Mesothelial cell of epicardium (in vitro differentiated cells): ENCODE results near the gene SLC9A7. TPM values are rescaled to one million over a fixed set of nuclear protein-coding genes. Genes with fewer than 3 reads are reported as not detected.

ENCODE experiments used
- DNase-seq, 2 experiments: peaks; one replicate each; pipeline ENCODE4 v3.0.0; 2021; ENCODE audit warnings: low spot score in 2 of 2; ENCODE audit not compliant: unreplicated experiment in 2 of 2
- H3K27ac Mint-ChIP-seq: 2 replicates; pipeline ENCODE4 v1.8.0; 2021; ENCODE audit warnings: mixed read lengths
- H3K27me3 Mint-ChIP-seq: 2 replicates; pipeline ENCODE4 v1.8.0; 2021; ENCODE audit warnings: low read depth, mixed read lengths
- H3K36me3 Mint-ChIP-seq: 2 replicates; pipeline ENCODE4 v1.8.0; 2021; ENCODE audit warnings: mixed read lengths
- H3K4me1 Mint-ChIP-seq: 2 replicates; pipeline ENCODE4 v1.8.0; 2021; ENCODE audit warnings: mixed read lengths
- H3K4me3 Mint-ChIP-seq: 2 replicates; pipeline ENCODE4 v1.8.0; 2021; ENCODE audit warnings: mild to moderate bottlenecking, moderate library complexity, mixed read lengths
- H3K9me3 Mint-ChIP-seq: 2 replicates; pipeline ENCODE4 v1.8.0; 2021; ENCODE audit warnings: mixed read lengths
- CTCF ChIP-seq: fragments of 200-600 bp; sonication (generic); IDR thresholded peaks from one replicate; pipeline ENCODE4 v1.5.0; 2021; ENCODE audit warnings: antibody characterized with exemption; ENCODE audit not compliant: unreplicated experiment
- total RNA-seq: library from RNA; stranded (reverse); gene quantifications from 3 replicates; pipeline ENCODE4 v1.2.1, GENCODE V29; 2021

Gene SLC9A7
- total RNA-seq, 1 donor from 2014 or later: 14.1 TPM

GRCh38 chrX:46710425-46710824 is 48.5 kb downstream of the SLC9A7 start:
- no peak for TF ChIP-seq CTCF
- no peaks in the 10 kb centered on the region for H3K27me3 Mint-ChIP-seq
- peaks cover 30% of the 10 kb centered on the region for H3K9me3 Mint-ChIP-seq
- H3K4me3 Mint-ChIP-seq: no peak overlapping the region
- peaks cover 6% of the 10 kb centered on the region for H3K4me1 Mint-ChIP-seq
- no peak for DNase-seq
- H3K27ac Mint-ChIP-seq: peak overlapping the region; percentile 3
- no peaks in the 10 kb centered on the region for H3K36me3 Mint-ChIP-seq

GRCh38 chrX:46707274-46707965 is 51.5 kb downstream of the SLC9A7 start:
- no peak for TF ChIP-seq CTCF
- Mint-ChIP-seq H3K36me3 (no peaks in the 10 kb centered on the region), H3K27me3 (no peaks in the 10 kb centered on the region), H3K27ac (no peak overlapping the region), H3K4me1 (peaks cover 10% of the 10 kb centered on the region), H3K4me3 (no peak overlapping the region), H3K9me3 (peaks cover 31% of the 10 kb centered on the region)
- no peak for DNase-seq

- H3K4me3 Mint-ChIP-seq: no peak overlapping the region
- H3K4me1 Mint-ChIP-seq: peaks cover 5% of the 10 kb centered on the region
- H3K9me3 Mint-ChIP-seq: peaks cover 40% of the 10 kb centered on the region
- H3K27ac Mint-ChIP-seq: peak overlapping the region; percentile 18
- no peaks in the 10 kb centered on the region for H3K27me3 Mint-ChIP-seq
- H3K36me3 Mint-ChIP-seq: no peaks in the 10 kb centered on the region
- no peak for DNase-seq
- TF ChIP-seq CTCF: no peak
Measured at GRCh38 chrX:46704767-46705386, 54.0 kb downstream of the SLC9A7 start.

- Mint-ChIP-seq H3K9me3 (peaks cover 36% of the 10 kb centered on the region), H3K4me3 (no peak overlapping the region), H3K27me3 (no peaks in the 10 kb centered on the region), H3K4me1 (peaks cover 5% of the 10 kb centered on the region), H3K36me3 (no peaks in the 10 kb centered on the region), H3K27ac (no peak overlapping the region)
- no peak for TF ChIP-seq CTCF
- DNase-seq: no peak
Measured at GRCh38 chrX:46703980-46704379, 54.9 kb downstream of the SLC9A7 start.

- DNase-seq: no peak
- Mint-ChIP-seq H3K4me1 (no peaks in the 10 kb centered on the region), H3K4me3 (no peak overlapping the region), H3K27ac (no peak overlapping the region), H3K9me3 (peaks cover 23% of the 10 kb centered on the region), H3K27me3 (peaks cover 3% of the 10 kb centered on the region), H3K36me3 (no peaks in the 10 kb centered on the region)
- no peak for TF ChIP-seq CTCF
Measured at GRCh38 chrX:46698691-46699090, 60.2 kb downstream of the SLC9A7 start.
